Hindlimb muscle (tissue), 1 donor: ENCODE results near the gene SIM1. TPM values are rescaled to one million over a fixed set of nuclear protein-coding genes. Genes with fewer than 3 reads are reported as not detected.

Experiments
- DNase-seq: peaks from one replicate; pipeline ENCODE4 v3.0.0-alpha.2; 2013
- polyA plus RNA-seq: library from polyadenylated mRNA; unstranded; fragments of 120-200 nt; gene quantifications from one replicate; pipeline ENCODE4 v1.2.1, GENCODE V29; 2013; ENCODE audit not compliant: insufficient read length

The SIM1 gene
- polyA plus RNA-seq, 1 donor = 7.8 TPM

- no peak for DNase-seq
Observed at GRCh38 chr6:100455230-100456124, 9.2 kb downstream of the SIM1 start.

GRCh38 chr6:100454551-100455229, 10.0 kb downstream of the SIM1 start:
- no peak for DNase-seq

- DNase-seq = no peak
Observed at GRCh38 chr6:100453701-100454521, 10.8 kb downstream of the SIM1 start.

- no peak for DNase-seq
Observed at GRCh38 chr6:100452998-100453397, 11.7 kb downstream of the SIM1 start.

- no peak for DNase-seq
Observed at GRCh38 chr6:100451577-100451976, 13.1 kb downstream of the SIM1 start.

- DNase-seq = no peak
Observed at GRCh38 chr6:100449239-100449691, 15.5 kb downstream of the SIM1 start.

GRCh38 chr6:100447900-100448748, 16.6 kb downstream of the SIM1 start:
- no peak for DNase-seq

- no peak for DNase-seq
Observed at GRCh38 chr6:100447081-100447899, 17.4 kb downstream of the SIM1 start.

- DNase-seq = no peak
Observed at GRCh38 chr6:100446115-100447080, 18.3 kb downstream of the SIM1 start.

GRCh38 chr6:100445512-100445911, 19.2 kb downstream of the SIM1 start:
- no peak for DNase-seq

- no peak for DNase-seq
Observed at GRCh38 chr6:100440935-100441334, 23.8 kb downstream of the SIM1 start.

- DNase-seq = no peak
Observed at GRCh38 chr6:100435299-100435698, 29.4 kb downstream of the SIM1 start.

GRCh38 chr6:100433726-100434435, 30.8 kb downstream of the SIM1 start:
- DNase-seq = no peak

- DNase-seq = no peak
Observed at GRCh38 chr6:100432136-100432535, 32.6 kb downstream of the SIM1 start.

GRCh38 chr6:100430962-100431361, 33.8 kb downstream of the SIM1 start:
- DNase-seq = no peak

- no peak for DNase-seq
Observed at GRCh38 chr6:100427452-100427851, 37.3 kb downstream of the SIM1 start.

- DNase-seq = no peak
Observed at GRCh38 chr6:100426744-100427338, 37.9 kb downstream of the SIM1 start.

- no peak for DNase-seq
Observed at GRCh38 chr6:100426241-100426640, 38.5 kb downstream of the SIM1 start.

GRCh38 chr6:100420711-100421110, 44.0 kb downstream of the SIM1 start:
- no peak for DNase-seq
